Measurements from ENCODE around the gene PRDM5.

DNA sequence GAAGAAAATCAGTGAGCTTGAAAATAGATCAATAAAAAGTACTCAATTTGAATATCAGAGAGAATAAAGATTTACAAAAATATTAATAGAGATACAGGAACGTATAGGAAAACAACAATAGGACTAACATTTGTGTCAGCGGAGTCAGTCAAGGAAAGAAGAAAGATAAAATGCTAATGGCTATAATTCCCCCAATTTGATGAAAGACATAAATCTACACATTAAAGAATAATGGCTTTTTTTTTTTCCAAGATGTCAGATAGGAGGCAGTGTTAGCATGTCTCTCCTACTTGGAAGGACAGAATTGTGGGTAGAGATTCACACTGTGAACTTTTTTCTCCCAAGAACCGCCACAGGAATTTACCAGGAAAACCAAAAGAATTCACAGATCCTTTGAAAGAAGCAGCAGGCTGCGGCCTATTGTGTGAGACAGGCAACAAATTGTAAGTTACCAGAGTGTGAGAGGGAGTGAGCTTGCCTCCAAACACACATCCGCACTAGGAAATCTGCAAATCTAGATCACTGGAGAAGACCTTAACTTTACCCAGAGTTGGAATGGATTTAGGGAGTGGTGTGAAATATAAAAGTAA, 249.9 kb downstream of the PRDM5 start:
- TF ChIP-seq EZH2 (IDR thresholded peaks at IDR 0.05; ENCODE audit: insufficient read depth, poor library complexity, severe bottlenecking), result no peak
- TF ChIP-seq EZH2phosphoT487 (IDR thresholded peaks at IDR 0.05; ENCODE audit: insufficient read depth, low read depth), result no peak

Data from GM23248 (cell line).